Mesothelial cell of epicardium (in vitro differentiated cells): ENCODE measurements around the gene KCNK7. TPM values are rescaled to one million over a fixed set of nuclear protein-coding genes. Genes with fewer than 3 reads are reported as not detected.

ENCODE experiments used
- DNase-seq, 2 experiments: peaks; one replicate each; pipeline ENCODE4 v3.0.0; 2021; ENCODE audit warnings: low spot score in 2 of 2; ENCODE audit not compliant: unreplicated experiment in 2 of 2
- H3K27ac Mint-ChIP-seq: 2 replicates; pipeline ENCODE4 v1.8.0; 2021; ENCODE audit warnings: mixed read lengths
- H3K27me3 Mint-ChIP-seq: 2 replicates; pipeline ENCODE4 v1.8.0; 2021; ENCODE audit warnings: low read depth, mixed read lengths
- H3K36me3 Mint-ChIP-seq: 2 replicates; pipeline ENCODE4 v1.8.0; 2021; ENCODE audit warnings: mixed read lengths
- H3K4me1 Mint-ChIP-seq: 2 replicates; pipeline ENCODE4 v1.8.0; 2021; ENCODE audit warnings: mixed read lengths
- H3K4me3 Mint-ChIP-seq: 2 replicates; pipeline ENCODE4 v1.8.0; 2021; ENCODE audit warnings: mild to moderate bottlenecking, moderate library complexity, mixed read lengths
- H3K9me3 Mint-ChIP-seq: 2 replicates; pipeline ENCODE4 v1.8.0; 2021; ENCODE audit warnings: mixed read lengths
- total RNA-seq: library from RNA; stranded (reverse); gene quantifications from 3 replicates; pipeline ENCODE4 v1.2.1, GENCODE V29; 2021
- TF ChIP-seq, protein P1 (sequence below): fragments of 200-600 bp; sonication (generic); IDR thresholded peaks from one replicate; pipeline ENCODE4 v1.5.0; 2021; ENCODE audit warnings: antibody characterized with exemption; ENCODE audit not compliant: unreplicated experiment

KCNK7 gene
- total RNA-seq, 1 donor from 2014 or later: 2.4 TPM

DNA sequence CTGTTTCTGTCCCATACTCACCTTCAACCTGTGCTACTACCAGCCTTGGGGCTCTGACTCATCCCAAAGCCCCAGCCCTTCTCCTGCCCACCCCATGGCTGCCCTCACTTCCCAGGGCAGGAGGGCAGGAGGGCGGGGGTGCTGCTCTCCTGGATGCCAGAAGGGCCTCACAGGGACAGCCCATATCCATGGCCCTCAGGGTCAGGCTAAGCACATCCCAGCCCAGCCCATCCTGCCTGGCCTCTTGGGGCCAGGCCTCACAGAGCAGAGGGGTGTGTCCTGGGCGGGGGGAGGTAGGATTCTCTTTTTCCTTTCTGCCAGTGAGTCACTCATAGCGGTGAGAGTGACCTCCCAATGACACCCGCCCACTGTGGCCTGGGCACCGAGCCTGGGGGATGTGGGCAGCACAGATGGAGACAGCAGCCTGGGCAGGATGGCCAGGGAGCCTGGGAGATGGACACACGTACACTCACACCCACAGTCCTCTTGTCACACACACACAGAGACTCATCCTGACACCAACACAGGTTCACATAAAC is 39.8 kb downstream of the KCNK7 start:
- Mint-ChIP-seq H3K27me3 (no peaks in the 10 kb centered on the region), H3K27ac (peak overlapping the region; percentile 88), H3K36me3 (peaks cover 16% of the 10 kb centered on the region), H3K9me3 (no peaks in the 10 kb centered on the region), H3K4me1 (peaks cover 58% of the 10 kb centered on the region), H3K4me3 (peak overlapping the region; percentile 82)
- TF ChIP-seq, protein P1, sequence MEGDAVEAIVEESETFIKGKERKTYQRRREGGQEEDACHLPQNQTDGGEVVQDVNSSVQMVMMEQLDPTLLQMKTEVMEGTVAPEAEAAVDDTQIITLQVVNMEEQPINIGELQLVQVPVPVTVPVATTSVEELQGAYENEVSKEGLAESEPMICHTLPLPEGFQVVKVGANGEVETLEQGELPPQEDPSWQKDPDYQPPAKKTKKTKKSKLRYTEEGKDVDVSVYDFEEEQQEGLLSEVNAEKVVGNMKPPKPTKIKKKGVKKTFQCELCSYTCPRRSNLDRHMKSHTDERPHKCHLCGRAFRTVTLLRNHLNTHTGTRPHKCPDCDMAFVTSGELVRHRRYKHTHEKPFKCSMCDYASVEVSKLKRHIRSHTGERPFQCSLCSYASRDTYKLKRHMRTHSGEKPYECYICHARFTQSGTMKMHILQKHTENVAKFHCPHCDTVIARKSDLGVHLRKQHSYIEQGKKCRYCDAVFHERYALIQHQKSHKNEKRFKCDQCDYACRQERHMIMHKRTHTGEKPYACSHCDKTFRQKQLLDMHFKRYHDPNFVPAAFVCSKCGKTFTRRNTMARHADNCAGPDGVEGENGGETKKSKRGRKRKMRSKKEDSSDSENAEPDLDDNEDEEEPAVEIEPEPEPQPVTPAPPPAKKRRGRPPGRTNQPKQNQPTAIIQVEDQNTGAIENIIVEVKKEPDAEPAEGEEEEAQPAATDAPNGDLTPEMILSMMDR: no peak
- DNase-seq: no peak

DNA sequence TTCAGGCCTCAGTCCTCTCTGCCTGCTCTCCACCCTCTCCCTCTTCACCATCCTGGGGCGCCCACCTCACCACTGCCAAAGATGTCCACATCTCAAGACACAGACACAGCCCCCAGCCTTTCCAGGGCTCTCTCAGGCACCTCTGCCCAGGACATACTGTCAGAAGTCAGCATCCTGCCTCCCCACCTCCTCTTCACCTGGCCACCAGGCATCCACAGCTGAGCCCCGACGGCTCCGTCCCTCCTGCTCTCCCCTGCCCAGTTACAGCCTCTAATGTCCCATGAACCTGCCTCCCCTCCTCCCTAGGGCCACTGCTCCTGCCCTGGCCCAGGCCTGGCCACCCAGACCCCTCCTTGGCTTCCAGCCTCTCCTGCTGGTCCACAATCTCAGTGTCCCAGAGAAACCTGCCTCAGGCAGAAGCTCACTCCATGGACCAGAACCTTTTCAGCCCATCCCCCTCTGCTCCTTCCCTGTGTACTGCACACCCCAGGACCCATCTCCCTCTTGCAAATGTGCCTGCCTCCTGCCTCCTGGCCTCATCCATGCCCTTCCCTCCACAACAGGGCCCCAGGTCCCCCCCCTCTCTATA is 40.7 kb downstream of the KCNK7 start:
- H3K4me1 Mint-ChIP-seq: peaks cover 50% of the 10 kb centered on the region
- peak overlapping the region; percentile 11 for H3K4me3 Mint-ChIP-seq
- H3K9me3 Mint-ChIP-seq: no peaks in the 10 kb centered on the region
- peaks cover 18% of the 10 kb centered on the region for H3K36me3 Mint-ChIP-seq
- H3K27ac Mint-ChIP-seq: peak overlapping the region; percentile 62
- TF ChIP-seq, protein P1: no peak
- no peak for DNase-seq
- H3K27me3 Mint-ChIP-seq: no peaks in the 10 kb centered on the region

DNA sequence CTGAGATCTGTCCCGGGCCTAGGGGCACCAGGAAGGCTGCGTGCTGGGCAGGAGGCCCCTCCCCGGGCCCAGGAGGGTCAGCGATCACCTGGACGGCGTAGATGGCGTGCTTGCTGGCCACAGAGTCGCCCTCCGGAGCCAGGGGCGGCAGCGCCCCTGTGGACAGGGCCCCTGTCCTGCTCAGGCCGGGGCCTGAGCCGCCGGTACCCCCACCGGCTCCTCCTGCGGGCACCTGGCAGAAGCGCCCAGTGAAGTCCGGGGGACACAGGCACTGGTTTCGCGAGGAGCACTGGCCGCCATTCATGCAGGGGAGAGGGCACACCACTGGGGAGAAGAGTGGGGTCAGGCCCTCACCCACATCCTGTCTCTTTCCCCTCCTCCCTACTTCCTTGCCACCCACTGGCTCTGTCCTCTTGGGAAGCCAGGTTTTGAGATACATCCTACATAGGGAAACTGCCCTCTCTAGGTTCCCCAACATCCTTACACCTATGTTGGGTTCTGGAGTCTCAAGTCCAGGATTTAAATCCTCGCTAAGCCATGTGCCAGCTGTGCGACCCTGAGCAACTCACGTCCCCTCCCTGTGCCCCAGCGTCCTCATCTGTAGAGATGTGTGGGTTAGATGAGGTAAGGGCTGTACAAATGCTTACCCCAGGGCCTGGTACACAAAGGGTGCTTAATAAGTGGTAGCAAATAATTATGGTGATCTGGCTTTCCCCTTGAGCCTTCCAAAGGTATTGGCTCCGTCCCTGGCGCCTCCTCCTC is 41.4 kb downstream of the KCNK7 start:
- peaks cover 22% of the 10 kb centered on the region for H3K36me3 Mint-ChIP-seq
- peak overlapping the region; percentile 62 for H3K27ac Mint-ChIP-seq
- peaks cover 47% of the 10 kb centered on the region for H3K4me1 Mint-ChIP-seq
- no peaks in the 10 kb centered on the region for H3K9me3 Mint-ChIP-seq
- H3K27me3 Mint-ChIP-seq: no peaks in the 10 kb centered on the region
- TF ChIP-seq, protein P1: no peak
- H3K4me3 Mint-ChIP-seq: peak overlapping the region; percentile 11
- no peak for DNase-seq

DNA sequence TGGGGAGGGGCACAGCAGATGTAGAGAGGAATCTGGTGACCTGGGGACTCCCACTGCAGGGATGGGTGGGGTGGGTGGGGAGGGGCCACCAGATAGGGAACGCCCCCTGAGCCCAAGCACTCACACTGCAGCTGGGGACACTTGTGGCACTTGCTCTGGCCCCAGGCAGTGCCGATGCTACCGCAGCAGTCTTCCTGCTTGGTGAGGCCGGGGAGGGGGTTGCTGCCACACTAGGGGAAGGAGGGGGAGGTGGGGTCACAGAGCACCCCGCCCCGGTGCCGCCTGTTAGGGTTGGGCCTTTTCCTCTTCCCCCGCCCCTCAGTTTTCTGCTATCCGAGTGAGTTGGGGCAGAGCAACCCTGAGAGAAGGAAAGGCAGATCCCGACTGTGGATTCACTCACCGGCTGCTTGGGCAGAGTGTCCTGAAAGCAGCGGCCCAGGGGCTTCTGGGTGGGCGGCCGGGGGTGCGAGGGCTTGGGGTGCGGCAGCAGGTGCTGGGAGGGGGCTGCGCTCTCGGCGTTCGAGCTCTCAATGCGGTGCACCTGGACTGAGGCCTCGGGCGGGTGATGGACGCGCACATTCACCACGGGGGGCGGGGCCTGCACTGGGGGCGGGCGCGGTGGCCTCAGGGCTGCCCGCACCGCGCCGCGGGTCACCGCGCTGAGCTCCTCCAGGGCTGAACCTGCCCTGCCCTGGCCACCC is 42.1 kb downstream of the KCNK7 start:
- Mint-ChIP-seq H3K4me3 (no peak overlapping the region), H3K4me1 (peaks cover 41% of the 10 kb centered on the region), H3K27ac (no peak overlapping the region), H3K27me3 (no peaks in the 10 kb centered on the region), H3K9me3 (no peaks in the 10 kb centered on the region), H3K36me3 (peaks cover 29% of the 10 kb centered on the region)
- no peak for DNase-seq
- TF ChIP-seq, protein P1: no peak

DNA sequence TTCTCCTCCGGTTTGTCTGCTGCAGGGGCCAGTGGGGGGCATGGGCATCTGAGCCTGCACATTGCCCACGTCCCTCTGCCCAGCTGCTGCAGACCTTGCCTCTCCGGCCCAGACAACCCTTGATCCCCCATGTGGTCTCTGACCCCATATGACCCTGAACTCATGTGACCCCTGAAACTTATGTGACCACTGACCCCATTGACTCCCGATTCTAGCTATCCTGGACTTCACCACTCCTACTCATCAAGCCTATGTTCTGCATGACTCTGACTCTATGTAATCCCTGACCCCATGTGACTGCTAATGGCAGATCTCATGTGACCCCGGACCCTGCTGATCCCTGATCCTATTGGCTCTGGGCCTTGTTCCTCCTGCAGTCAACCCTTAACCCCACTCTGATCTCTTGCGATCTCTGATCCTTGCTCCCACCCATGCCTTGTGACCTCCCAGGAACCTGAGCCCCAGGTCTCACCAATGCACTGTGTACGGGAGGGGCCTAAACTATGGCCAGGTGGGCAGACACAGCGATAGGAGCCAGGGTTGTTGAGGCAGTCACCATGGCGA is 43.1 kb downstream of the KCNK7 start:
- peaks cover 42% of the 10 kb centered on the region for H3K4me1 Mint-ChIP-seq

More for the DNA sequence above, 43.1 kb downstream of the KCNK7 start:
- H3K36me3 Mint-ChIP-seq: peaks cover 35% of the 10 kb centered on the region
- no peaks in the 10 kb centered on the region for H3K9me3 Mint-ChIP-seq
- no peak for DNase-seq
- TF ChIP-seq, protein P1: no peak
- peaks cover 3% of the 10 kb centered on the region for H3K27me3 Mint-ChIP-seq
- H3K4me3 Mint-ChIP-seq: no peak overlapping the region
- no peak overlapping the region for H3K27ac Mint-ChIP-seq
